H1 (cell line): ENCODE results near the gene ZNF493. TPM values are rescaled to one million over a fixed set of nuclear protein-coding genes. Genes with fewer than 3 reads are reported as not detected.

ENCODE experiments used
- CTCF ChIA-PET: fragments of 300-600 bp; sonication (Branson Sonifier 250); formaldehyde crosslinking; loops from one replicate; lab custom pipeline; 2021; ENCODE audit not compliant: partially characterized antibody; lab: Charles Lee
- POLR2A ChIA-PET: fragments of 300-600 bp; sonication (Branson Sonifier 250); formaldehyde crosslinking; loops from one replicate; lab custom pipeline; 2021; ENCODE audit warnings: inconsistent platforms; ENCODE audit not compliant: partially characterized antibody; lab: Charles Lee
- DNase-seq, 2 experiments: peaks; one replicate each; pipeline versions ENCODE4 v3.0.0 to v3.0.0-alpha.2; 2010 to 2022; ENCODE audit warnings: low spot score in 2 of 2, low read depth in 1 of 2, mixed read lengths in 1 of 2
- FAIRE-seq: peaks from 2 replicates; lab custom pipeline; 2011; peaks lifted over from hg19 to GRCh38; lab: Jason Lieb, UNC
- H2AFZ ChIP-seq: 2 replicates; pipeline ENCODE4 v1.8.1; 2012; ENCODE audit warnings: low read length, inconsistent platforms
- H2AK5ac ChIP-seq: 2 replicates; pipeline ENCODE4 v1.6.1; 2013; ENCODE audit warnings: low read depth, low read length
- H2BK120ac ChIP-seq: replicated peaks from 2 replicates; pipeline ENCODE3; 2013; ENCODE audit warnings: low read depth, low read length, inconsistent platforms
- H2BK12ac ChIP-seq: 2 replicates; pipeline ENCODE4 v1.6.1; 2013; ENCODE audit warnings: low read depth, low read length
- H2BK15ac ChIP-seq: 2 replicates; pipeline ENCODE4 v1.6.1; 2013; ENCODE audit warnings: low read length
- H2BK20ac ChIP-seq: 2 replicates; pipeline ENCODE4 v1.6.1; 2013; ENCODE audit warnings: low read length
- H2BK5ac ChIP-seq: 2 replicates; pipeline ENCODE4 v1.6.1; 2013; ENCODE audit warnings: low read depth, low read length
- H3K14ac ChIP-seq: 2 replicates; pipeline ENCODE4 v1.6.1; 2013; ENCODE audit warnings: inconsistent platforms; ENCODE audit not compliant: insufficient read length
- H3K18ac ChIP-seq: 2 replicates; pipeline ENCODE4 v1.6.1; 2013; ENCODE audit warnings: low read length; ENCODE audit errors: extremely low read depth
- H3K23ac ChIP-seq: 2 replicates; pipeline ENCODE4 v1.6.1; 2013; ENCODE audit warnings: inconsistent platforms; ENCODE audit not compliant: insufficient read length
- H3K23me2 ChIP-seq: 2 replicates; pipeline ENCODE4 v1.6.1; 2013; ENCODE audit warnings: low read depth, low read length
- H3K27ac ChIP-seq: 2 replicates; pipeline ENCODE4 v1.6.1; 2011; ENCODE audit warnings: low read depth, low read length, inconsistent platforms
- H3K27me3 ChIP-seq, 4 experiments: replicated peaks in 1 of 4; 1 replicate in 1 of 4; 2 replicates in 3 of 4; pipeline versions ENCODE4 v1.6.1 to v1.8.1; 2011 to 2013; ENCODE audit warnings: low read length in 3 of 4, mild to moderate bottlenecking in 3 of 4, inconsistent platforms in 2 of 4, mixed read lengths in 2 of 4, moderate library complexity in 1 of 4; ENCODE audit not compliant: control insufficient read depth in 3 of 4, insufficient read depth in 3 of 4; ENCODE audit errors: extremely low read depth in 1 of 4
- H3K36me3 ChIP-seq, 4 experiments: 2 replicates each; pipeline versions ENCODE4 v1.6.1 to v1.8.1; 2011 to 2013; ENCODE audit warnings: mild to moderate bottlenecking in 4 of 4, low read length in 3 of 4, moderate library complexity in 2 of 4, control low read depth in 1 of 4, inconsistent platforms in 1 of 4; ENCODE audit not compliant: insufficient read depth in 4 of 4, control insufficient read depth in 2 of 4
- H3K4ac ChIP-seq: replicated peaks from 2 replicates; pipeline ENCODE3; 2013; ENCODE audit warnings: low read length, low read depth, mixed read lengths, inconsistent platforms; ENCODE audit not compliant: insufficient read length
- H3K4me1 ChIP-seq, 4 experiments: replicated peaks in 1 of 4; 1 replicate in 1 of 4; 2 replicates in 3 of 4; pipeline versions ENCODE4 v1.6.1 to v1.8.1; 2011 to 2013; ENCODE audit warnings: low read length in 3 of 4, inconsistent platforms in 2 of 4, mixed read lengths in 1 of 4; ENCODE audit not compliant: insufficient read depth in 4 of 4, control insufficient read depth in 3 of 4
- H3K4me2 ChIP-seq, 2 experiments: 2 replicates each; pipeline versions ENCODE4 v1.6.1 to v1.8.1; 2011 to 2013; ENCODE audit warnings: low read depth in 2 of 2, low read length in 2 of 2, control low read depth in 1 of 2, inconsistent platforms in 1 of 2, mild to moderate bottlenecking in 1 of 2; ENCODE audit not compliant: insufficient read depth in 1 of 2
- H3K4me3 ChIP-seq, 4 experiments: fragments of 200-600, 300-600 bp in 1 of 4; sonication (generic), shearing (Covaris generic), sonication (Bioruptor Twin) in 1 of 4; 2 replicates each; pipeline versions ENCODE4 v1.5.1 to v1.8.1; 2011 to 2016; ENCODE audit warnings: low read length in 4 of 4, low read depth in 3 of 4, control low read depth in 2 of 4, inconsistent platforms in 2 of 4, mild to moderate bottlenecking in 2 of 4, mixed read lengths in 1 of 4, moderate library complexity in 1 of 4; ENCODE audit not compliant: insufficient read depth in 2 of 4; ENCODE audit errors: extremely low read depth in 1 of 4
- H3K56ac ChIP-seq: replicated peaks from 2 replicates; pipeline ENCODE3; 2013; ENCODE audit warnings: low read depth, mild to moderate bottlenecking, mixed read lengths, low read length, inconsistent platforms; ENCODE audit not compliant: insufficient read length
- H3K79me1 ChIP-seq: 2 replicates; pipeline ENCODE4 v1.6.1; 2013; ENCODE audit warnings: low read depth, low read length, control low read depth
- H3K79me2 ChIP-seq, 2 experiments: 2 replicates each; pipeline versions ENCODE4 v1.6.1 to v1.8.1; 2012 to 2013; ENCODE audit warnings: low read length in 2 of 2, mild to moderate bottlenecking in 2 of 2, inconsistent platforms in 1 of 2; ENCODE audit not compliant: insufficient read depth in 2 of 2, control insufficient read depth in 1 of 2
- H3K9ac ChIP-seq, 4 experiments: replicated peaks in 1 of 4; 1 replicate in 1 of 4; 2 replicates in 3 of 4; pipeline versions ENCODE4 v1.6.1 to v1.8.1; 2011 to 2013; ENCODE audit warnings: low read depth in 3 of 4, low read length in 3 of 4, control low read depth in 2 of 4, mild to moderate bottlenecking in 2 of 4, moderate library complexity in 2 of 4, inconsistent platforms in 1 of 4; ENCODE audit errors: extremely low read depth in 1 of 4
- H3K9me3 ChIP-seq, 2 experiments: 2 replicates each; pipeline versions ENCODE4 v1.6.1 to v1.8.1; 2012 to 2013; ENCODE audit warnings: mild to moderate bottlenecking in 2 of 2, moderate library complexity in 2 of 2, control low read depth in 1 of 2, inconsistent platforms in 1 of 2, low read depth in 1 of 2, low read length in 1 of 2, mixed read lengths in 1 of 2; ENCODE audit not compliant: insufficient read depth in 2 of 2
- H4K20me1 ChIP-seq, 2 experiments: replicated peaks in 1 of 2; 2 replicates each; pipeline versions ENCODE3 to v1.8.1; 2011 to 2013; ENCODE audit warnings: inconsistent platforms in 2 of 2, low read length in 2 of 2, mild to moderate bottlenecking in 1 of 2; ENCODE audit not compliant: insufficient read depth in 2 of 2, control insufficient read depth in 1 of 2
- H4K5ac ChIP-seq: 2 replicates; pipeline ENCODE4 v1.6.1; 2013; ENCODE audit warnings: low read length, low read depth, mixed read lengths, inconsistent platforms; ENCODE audit not compliant: insufficient read length
- H4K8ac ChIP-seq: 2 replicates; pipeline ENCODE4 v1.8.0; 2013; ENCODE audit warnings: mild to moderate bottlenecking, moderate library complexity, low read length, inconsistent platforms; ENCODE audit not compliant: insufficient read depth; ENCODE audit errors: extremely low read depth
- H4K91ac ChIP-seq: replicated peaks from 2 replicates; pipeline ENCODE3; 2013; ENCODE audit warnings: low read length, mixed read lengths, inconsistent platforms; ENCODE audit not compliant: insufficient read length
- ASH2L ChIP-seq: fragments of 200-600, 300-600 bp; sonication (generic); IDR thresholded peaks from one replicate; pipeline ENCODE4 v1.7.1; 2017; ENCODE audit warnings: low read length
- BACH1 ChIP-seq: IDR thresholded peaks from 2 replicates; pipeline ENCODE4 v1.6.1; 2012; ENCODE audit warnings: low read length, improper control_type of control experiment
- CHD2 ChIP-seq: IDR thresholded peaks from 2 replicates; pipeline ENCODE4 v1.6.1; 2012; ENCODE audit warnings: low read length, improper control_type of control experiment
- KDM4A ChIP-seq: IDR thresholded peaks from one replicate; pipeline ENCODE4 v1.7.1; 2012; ENCODE audit warnings: low read depth, mild to moderate bottlenecking, moderate library complexity, low read length, inconsistent platforms; ENCODE audit not compliant: severe bottlenecking
- KDM5A ChIP-seq: fragments of 200-600 bp; IDR thresholded peaks from 2 replicates; pipeline ENCODE4 v1.7.1; 2012; ENCODE audit warnings: mild to moderate bottlenecking, low read length, inconsistent platforms, mixed read lengths
- PHF8 ChIP-seq: fragments of 200-600 bp; sonication (generic); conservative IDR thresholded peaks from 2 replicates; pipeline ENCODE4 v1.7.1; 2012; ENCODE audit warnings: low read depth, mild to moderate bottlenecking, inconsistent platforms, low read length, moderate library complexity
- POLR2A ChIP-seq, 2 experiments: IDR thresholded peaks; 1 replicate in 1 of 2; 2 replicates in 1 of 2; pipeline ENCODE4 v1.6.1; 2011; ENCODE audit warnings: low read depth in 2 of 2, low read length in 2 of 2, mild to moderate bottlenecking in 2 of 2; ENCODE audit errors: control extremely low read depth in 1 of 2
- RAD21 ChIP-seq, 2 experiments: IDR thresholded peaks in 1 of 2; conservative IDR thresholded peaks in 1 of 2; 2 replicates each; pipeline ENCODE4 v1.6.1; 2011; ENCODE audit warnings: low read depth in 2 of 2, low read length in 2 of 2, improper control_type of control experiment in 1 of 2, inconsistent platforms in 1 of 2, mild to moderate bottlenecking in 1 of 2, moderate library complexity in 1 of 2
- SP1 ChIP-seq: IDR thresholded peaks from 2 replicates; pipeline ENCODE4 v1.6.1; 2011; ENCODE audit warnings: low read depth, low read length
- TAF1 ChIP-seq: IDR thresholded peaks from 2 replicates; pipeline ENCODE4 v1.6.1; 2011; ENCODE audit warnings: mild to moderate bottlenecking, low read depth, low read length
- USF2 ChIP-seq: IDR thresholded peaks from 2 replicates; pipeline ENCODE4 v1.6.1; 2011; ENCODE audit warnings: low read length, improper control_type of control experiment
- WGBS, 2 experiments: shearing (Covaris generic) in 1 of 2; methylation state at CpG; one replicate each; pipeline versions ENCODE4 v1.1.6 to v1.1.7; 2013 to 2015; ENCODE audit warnings: low lambda C conversion rate in 2 of 2, mixed read lengths in 2 of 2, inconsistent platforms in 1 of 2, low coverage in 1 of 2, missing lambda C conversion rate in 1 of 2; ENCODE audit not compliant: insufficient replicate concordance in 2 of 2, insufficient coverage in 1 of 2, insufficient read length in 1 of 2; ENCODE audit errors: extremely low coverage in 1 of 2, missing lambda C conversion rate in 1 of 2; 5-methylcytosine and 5-hydroxymethylcytosine counted together
- polyA plus RNA-seq, 7 experiments: library from polyadenylated mRNA; depleted of rRNA in 3 of 7; stranded (reverse) in 5 of 7; unstranded in 2 of 7; fragments of >200 nt in 5 of 7; fragments of 200-250 nt in 2 of 7; gene quantifications; 1 replicate in 5 of 7; 2 replicates in 1 of 7; 4 replicates in 1 of 7; pipeline versions ENCODE4 v1.2.1 to v1.2.3, GENCODE V29; 2011 to 2013; ENCODE audit warnings: missing spikeins in 2 of 7, mixed read lengths in 2 of 7
- total RNA-seq: library from RNA; stranded (reverse); fragmentation: NEBNext Ultra II Directional; extraction: Animal tissue kit (Norgen Biotek cat#: 25700); gene quantifications from 2 replicates; pipeline ENCODE4 v1.2.1, GENCODE V29; 2021

The ZNF493 gene
- total and polyA plus RNA-seq, 2 of the 8 experiments (the other 6 are each of a cell fraction or from before 2014, with no cell fraction given): 9.0 to 32.2 TPM

- Histone ChIP-seq H2AK5ac (no peak within 1 kb of the TSS), H3K79me2 (peaks cover 3 to 51% of the 10 kb centered on the region in 2 experiments; a peak in 3 of 4 replicates), H2BK12ac (peak within 1 kb of the TSS; percentile 60; the same call in 1 of the 2 replicates), H4K20me1 (peaks cover 2% of the 10 kb centered on the region in 2 experiments), H3K79me1 (no peaks in the 10 kb centered on the region), H3K9me3 (no peaks in the 10 kb centered on the region), H3K27me3 (no peaks in the 10 kb centered on the region), H4K91ac (no peak within 1 kb of the TSS), H4K8ac (peak within 1 kb of the TSS; percentile 100), H3K36me3 (peaks cover 7 to 30% (median 18%) of the 10 kb centered on the region in 4 experiments; a peak in 7 of 8 replicates), H3K14ac (peak within 1 kb of the TSS; percentile 89), H2BK5ac (peak within 1 kb of the TSS; percentile 98), H2BK15ac (no peak within 1 kb of the TSS), H3K56ac (peak within 1 kb of the TSS; percentile 77), H3K4ac (peak within 1 kb of the TSS; percentile 85), H3K18ac (peak within 1 kb of the TSS; percentile 97), H2BK120ac (no peak within 1 kb of the TSS), H3K4me3 (peak within 1 kb of the TSS; percentile 91 to 99 (median 96)), H4K5ac (peak within 1 kb of the TSS; percentile 94), H3K9ac (peak within 1 kb of the TSS; percentile 97 to 100 (median 99)), H3K27ac (peak within 1 kb of the TSS; percentile 99), H2AFZ (peak within 1 kb of the TSS; percentile 75; the same call in 1 of the 2 replicates), H3K4me1 (no peaks in the 10 kb centered on the region; a peak in 1 of 7 replicates), H3K23ac (no peak within 1 kb of the TSS), H3K4me2 (peak within 1 kb of the TSS; percentile 5 to 69), H3K23me2 (no peaks in the 10 kb centered on the region), H2BK20ac (no peak within 1 kb of the TSS)
- POLR2A ChIA-PET: interaction anchor here (0.6 to 5.4 kb wide), 29 partner anchors 9 to 410 kb away, joined by 3 to 33 read pairs (median 4); partner anchors contain the start of genes ZNF100, ZNF429, ZNF493 and ZNF708
- CTCF ChIA-PET: interaction anchor here (0.9 kb wide), 1 partner anchor 125 kb away, joined by 4 read pairs; no protein-coding TSS in a partner anchor
- FAIRE-seq: peak; percentile 87
- 0% methylated on average over 33 of the region's 36 CpGs; no CpG with 5 or more reads in 1 of the 2 experiments for WGBS, 2 experiments
- DNase-seq: peak; percentile 88 to 94
- TF ChIP-seq SP1 (peak; percentile 93), BACH1 (no peak), POLR2A (IDR thresholded peaks at IDR 0.05; ENCODE audit: control extremely low read depth in 1 of 2, low read depth in 2 of 2, low read length in 2 of 2) (peak in 1 of 2 experiments; percentile 98; a peak in 2 of 3 replicates), PHF8 (peak; percentile 80), RAD21 (IDR thresholded peaks at IDR 0.05 in 1 of 2, conservative IDR thresholded peaks at IDR 0.05 in 1 of 2; ENCODE audit: low read depth in 2 of 2, low read length in 2 of 2) (0 out of 4 replicates have a peak, but pooled peaks of 1 of the 2 experiments have one; percentile 0), TAF1 (peak; percentile 99), KDM5A (0 out of 2 replicates have a peak, but pooled peaks have one; percentile 25), CHD2 (peak; percentile 72), USF2 (no peak), KDM4A (peak; percentile 37), ASH2L (peak; percentile 47)
These were observed 38.0 kb upstream of the ZNF493 start, which contains the start of gene ZNF738 for GRCh38 chr19:21358768-21359451. TSS of gene ZNF738 (plus strand) at chr19:21359000. CDS start at chr19:21359141, 141 bp downstream.
